ENCODE data around the gene RYR2. TPM values are rescaled to one million over a fixed set of nuclear protein-coding genes. Genes with fewer than 3 reads are reported as not detected.

Gene RYR2
- total RNA-seq, 2 experiments from 2014 or later = not detected

GRCh38 chr1:237749122-237749521, 707.1 kb downstream of the RYR2 start:
- H3K4me3 Mint-ChIP-seq = no peak overlapping the region

GRCh38 chr1:237751090-237751489, 709.1 kb downstream of the RYR2 start:
- no peaks in the 10 kb centered on the region for H3K36me3 Mint-ChIP-seq (ENCODE audit: low read depth)
- H3K27me3 Mint-ChIP-seq = no peaks in the 10 kb centered on the region
- CTCF ChIA-PET = no interaction called here

More at GRCh38 chr1:237749122-237749521, 707.1 kb downstream of the RYR2 start:
- no peaks in the 10 kb centered on the region for H3K27me3 Mint-ChIP-seq
- ChIA-PET POLR2A (no interaction called here), CTCF (no interaction called here)
- no peaks in the 10 kb centered on the region for H3K9me3 Mint-ChIP-seq
- no peaks in the 10 kb centered on the region for H3K36me3 Mint-ChIP-seq (ENCODE audit: low read depth)
- no peak for DNase-seq
- H3K4me1 Mint-ChIP-seq = no peaks in the 10 kb centered on the region
- H3K27ac Mint-ChIP-seq = no peak overlapping the region

GRCh38 chr1:237754627-237755026, 712.6 kb downstream of the RYR2 start:
- H3K27me3 Mint-ChIP-seq = no peaks in the 10 kb centered on the region
- no peaks in the 10 kb centered on the region for H3K9me3 Mint-ChIP-seq

More at GRCh38 chr1:237751090-237751489, 709.1 kb downstream of the RYR2 start:
- POLR2A ChIA-PET = no interaction called here
- H3K4me1 Mint-ChIP-seq = no peaks in the 10 kb centered on the region
- H3K9me3 Mint-ChIP-seq = no peaks in the 10 kb centered on the region
- H3K4me3 Mint-ChIP-seq = no peak overlapping the region
- DNase-seq = no peak
- H3K27ac Mint-ChIP-seq = no peak overlapping the region

GRCh38 chr1:237756304-237756967, 714.5 kb downstream of the RYR2 start:
- POLR2A ChIA-PET = no interaction called here
- CTCF ChIA-PET = no interaction called here
- DNase-seq = no peak

More at GRCh38 chr1:237754627-237755026, 712.6 kb downstream of the RYR2 start:
- CTCF ChIA-PET = interaction anchor here (1.4 kb wide), 1 partner anchor 10 kb away, joined by 5 read pairs; no protein-coding TSS in a partner anchor
- Mint-ChIP-seq H3K27ac (no peak overlapping the region), H3K36me3 (ENCODE audit: low read depth) (no peaks in the 10 kb centered on the region), H3K4me1 (no peaks in the 10 kb centered on the region), H3K4me3 (no peak overlapping the region)
- POLR2A ChIA-PET = no interaction called here
- no peak for DNase-seq

GRCh38 chr1:237759377-237759776, 717.4 kb downstream of the RYR2 start:
- H3K4me3 Mint-ChIP-seq = no peak overlapping the region
- no peaks in the 10 kb centered on the region for H3K27me3 Mint-ChIP-seq
- ChIA-PET CTCF (no interaction called here), POLR2A (no interaction called here)
- no peaks in the 10 kb centered on the region for H3K36me3 Mint-ChIP-seq (ENCODE audit: low read depth)
- no peak for DNase-seq
- no peaks in the 10 kb centered on the region for H3K4me1 Mint-ChIP-seq
- no peak overlapping the region for H3K27ac Mint-ChIP-seq
- no peaks in the 10 kb centered on the region for H3K9me3 Mint-ChIP-seq

More at GRCh38 chr1:237756304-237756967, 714.5 kb downstream of the RYR2 start:
- H3K9me3 Mint-ChIP-seq = no peaks in the 10 kb centered on the region
- H3K36me3 Mint-ChIP-seq (ENCODE audit: low read depth) = no peaks in the 10 kb centered on the region
- H3K27ac Mint-ChIP-seq = no peak overlapping the region
- H3K4me3 Mint-ChIP-seq = no peak overlapping the region
- H3K4me1 Mint-ChIP-seq = no peaks in the 10 kb centered on the region
- H3K27me3 Mint-ChIP-seq = no peaks in the 10 kb centered on the region

- no peak for DNase-seq
- ChIA-PET CTCF (no interaction called here), POLR2A (no interaction called here)
- Mint-ChIP-seq H3K4me1 (no peaks in the 10 kb centered on the region), H3K9me3 (no peaks in the 10 kb centered on the region), H3K27ac (no peak overlapping the region), H3K4me3 (no peak overlapping the region), H3K36me3 (ENCODE audit: low read depth) (no peaks in the 10 kb centered on the region), H3K27me3 (no peaks in the 10 kb centered on the region)
Observed at GRCh38 chr1:237760951-237761350, 719.0 kb downstream of the RYR2 start.

GRCh38 chr1:237763137-237763536, 721.2 kb downstream of the RYR2 start:
- Mint-ChIP-seq H3K36me3 (ENCODE audit: low read depth) (no peaks in the 10 kb centered on the region), H3K27ac (no peak overlapping the region), H3K4me3 (no peak overlapping the region), H3K4me1 (no peaks in the 10 kb centered on the region), H3K9me3 (no peaks in the 10 kb centered on the region), H3K27me3 (no peaks in the 10 kb centered on the region)
- CTCF ChIA-PET = no interaction called here
- POLR2A ChIA-PET = no interaction called here
- DNase-seq = no peak

GRCh38 chr1:237763751-237764150, 721.8 kb downstream of the RYR2 start:
- Mint-ChIP-seq H3K9me3 (no peaks in the 10 kb centered on the region), H3K27me3 (no peaks in the 10 kb centered on the region), H3K4me3 (no peak overlapping the region), H3K27ac (no peak overlapping the region), H3K4me1 (no peaks in the 10 kb centered on the region), H3K36me3 (ENCODE audit: low read depth) (no peaks in the 10 kb centered on the region)
- POLR2A ChIA-PET = no interaction called here
- CTCF ChIA-PET = no interaction called here
- no peak for DNase-seq

- POLR2A ChIA-PET = no interaction called here
- Mint-ChIP-seq H3K4me1 (no peaks in the 10 kb centered on the region), H3K9me3 (no peaks in the 10 kb centered on the region), H3K4me3 (no peak overlapping the region), H3K27ac (no peak overlapping the region), H3K36me3 (ENCODE audit: low read depth) (no peaks in the 10 kb centered on the region), H3K27me3 (no peaks in the 10 kb centered on the region)
- no peak for DNase-seq
- CTCF ChIA-PET = no interaction called here
Observed at GRCh38 chr1:237769916-237770315, 727.9 kb downstream of the RYR2 start.

- no peak for DNase-seq
- H3K27ac Mint-ChIP-seq = no peak overlapping the region
- H3K36me3 Mint-ChIP-seq (ENCODE audit: low read depth) = no peaks in the 10 kb centered on the region
- no peak overlapping the region for H3K4me3 Mint-ChIP-seq
- POLR2A ChIA-PET = no interaction called here
- H3K4me1 Mint-ChIP-seq = no peaks in the 10 kb centered on the region
- H3K27me3 Mint-ChIP-seq = no peaks in the 10 kb centered on the region
- H3K9me3 Mint-ChIP-seq = no peaks in the 10 kb centered on the region
- CTCF ChIA-PET = no interaction called here
Observed at GRCh38 chr1:237772009-237772408, 730.0 kb downstream of the RYR2 start.

GRCh38 chr1:237774246-237774645, 732.3 kb downstream of the RYR2 start:
- ChIA-PET POLR2A (no interaction called here), CTCF (no interaction called here)
- no peaks in the 10 kb centered on the region for H3K27me3 Mint-ChIP-seq
- H3K36me3 Mint-ChIP-seq (ENCODE audit: low read depth) = no peaks in the 10 kb centered on the region
- H3K27ac Mint-ChIP-seq = no peak overlapping the region
- DNase-seq = no peak
- no peaks in the 10 kb centered on the region for H3K9me3 Mint-ChIP-seq
- H3K4me1 Mint-ChIP-seq = no peaks in the 10 kb centered on the region
- no peak overlapping the region for H3K4me3 Mint-ChIP-seq

- no peaks in the 10 kb centered on the region for H3K27me3 Mint-ChIP-seq
- DNase-seq = no peak
- ChIA-PET POLR2A (no interaction called here), CTCF (no interaction called here)
- H3K27ac Mint-ChIP-seq = no peak overlapping the region
- no peak overlapping the region for H3K4me3 Mint-ChIP-seq
- no peaks in the 10 kb centered on the region for H3K4me1 Mint-ChIP-seq
- H3K36me3 Mint-ChIP-seq (ENCODE audit: low read depth) = no peaks in the 10 kb centered on the region
- H3K9me3 Mint-ChIP-seq = no peaks in the 10 kb centered on the region
Observed at GRCh38 chr1:237779356-237779755, 737.4 kb downstream of the RYR2 start.

- no peaks in the 10 kb centered on the region for H3K36me3 Mint-ChIP-seq (ENCODE audit: low read depth)
- H3K4me3 Mint-ChIP-seq = no peak overlapping the region
- CTCF ChIA-PET = no interaction called here
- H3K27ac Mint-ChIP-seq = no peak overlapping the region
- DNase-seq = no peak
- H3K9me3 Mint-ChIP-seq = no peaks in the 10 kb centered on the region
- no peaks in the 10 kb centered on the region for H3K27me3 Mint-ChIP-seq
- no peaks in the 10 kb centered on the region for H3K4me1 Mint-ChIP-seq
- POLR2A ChIA-PET = no interaction called here
Observed at GRCh38 chr1:237786066-237786719, 744.2 kb downstream of the RYR2 start.

GRCh38 chr1:237788069-237788468, 746.1 kb downstream of the RYR2 start:
- Mint-ChIP-seq H3K4me1 (no peaks in the 10 kb centered on the region), H3K36me3 (ENCODE audit: low read depth) (no peaks in the 10 kb centered on the region), H3K4me3 (no peak overlapping the region), H3K9me3 (no peaks in the 10 kb centered on the region), H3K27me3 (no peaks in the 10 kb centered on the region), H3K27ac (no peak overlapping the region)
- ChIA-PET POLR2A (no interaction called here), CTCF (no interaction called here)
- DNase-seq = no peak

Data from activated CD4-positive, alpha-beta T cell treated with anti-CD3 and anti-CD28 coated beads, Interleukin-2, amount 10 ng/mL, durations not matched to agents 7 days and 5 days (primary cell).